K562 (cell line): ENCODE results near the gene CCDC85B. TPM values are rescaled to one million over a fixed set of nuclear protein-coding genes. Genes with fewer than 3 reads are reported as not detected.

ENCODE experiments used
- E2F3 ChIP-seq: fragments of 250-450 bp; sonication (Bioruptor Pico); IDR thresholded peaks from 2 replicates; pipeline ENCODE4 v1.4.0; 2020; ENCODE audit warnings: mild to moderate bottlenecking
- ESRRA ChIP-seq: fragments of 450-650 bp; IDR thresholded peaks from 2 replicates; pipeline ENCODE4 v1.6.1; 2014; ENCODE audit warnings: low read depth, mild to moderate bottlenecking, moderate library complexity, borderline replicate concordance
- NFE2L1 ChIP-seq: fragments of 450-650 bp; IDR thresholded peaks from 2 replicates; pipeline ENCODE4 v1.6.1; 2016; ENCODE audit warnings: missing genetic modification characterization, low read depth, mild to moderate bottlenecking, missing compliant biosample characterization, moderate library complexity, borderline replicate concordance
- PHTF2 ChIP-seq: fragments of 250-450 bp; sonication (Bioruptor Pico); IDR thresholded peaks from 2 replicates; pipeline ENCODE4 v1.5.0; 2021; ENCODE audit warnings: mild to moderate bottlenecking
- TEAD4 ChIP-seq, 2 experiments: sonication (generic) in 1 of 2; formaldehyde crosslinking in 1 of 2; IDR thresholded peaks; 2 replicates each; pipeline versions ENCODE4 v1.6.1 to v1.8.0; 2012 to 2022; ENCODE audit warnings: borderline replicate concordance in 1 of 2, inconsistent platforms in 1 of 2, low read length in 1 of 2, mild to moderate bottlenecking in 1 of 2, missing genetic modification reagents in 1 of 2
- XRCC4 ChIP-seq: IDR thresholded peaks from one replicate; pipeline ENCODE4 v1.6.1; 2011; ENCODE audit not compliant: insufficient read depth, insufficient read length; ENCODE audit errors: extremely low read depth
- ZBTB1 ChIP-seq: sonication (generic); formaldehyde crosslinking; IDR thresholded peaks from 2 replicates; pipeline ENCODE4 v1.8.1; 2023; ENCODE audit warnings: missing genetic modification reagents, low read depth, mild to moderate bottlenecking, borderline replicate concordance
- ZNF263 ChIP-seq: sonication (generic); formaldehyde crosslinking; IDR thresholded peaks from 2 replicates; pipeline ENCODE4 v1.8.0; 2022; ENCODE audit warnings: mild to moderate bottlenecking, missing genetic modification reagents, borderline replicate concordance
- ZNF589 ChIP-seq: fragments of 200-800 bp; sonication (Bioruptor generic); IDR thresholded peaks from 2 replicates; pipeline ENCODE4 v1.6.1; 2016; ENCODE audit warnings: low read depth, missing genetic modification characterization, missing compliant biosample characterization
- polyA plus RNA-seq, 8 experiments: library from polyadenylated mRNA; depleted of rRNA in 4 of 8; stranded (reverse) in 5 of 8; unstranded in 3 of 8; fragments of >200 nt; fragmentation: Nextera tagmentation in 2 of 8; fragmentation: Illumina TruSeq in 1 of 8; extraction: Ambion mirVana in 2 of 8; extraction: Trizol in 1 of 8; gene quantifications; 2 replicates each; pipeline versions ENCODE4 v1.2.1 to v1.2.3, GENCODE V29; 2011 to 2014; ENCODE audit warnings: inconsistent platforms in 1 of 8, missing spikeins in 1 of 8
- total RNA-seq, 7 experiments: library from RNA; depleted of rRNA in 6 of 7; stranded (reverse); fragments of >200 nt in 6 of 7; fragmentation: Illumina TruSeq in 2 of 7; extraction: Trizol in 2 of 7; gene quantifications; 2 replicates each; pipeline versions ENCODE4 v1.2.1 to v1.2.3, GENCODE V29; 2011 to 2021; ENCODE audit warnings: low replicate concordance in 1 of 7
- TF ChIP-seq, protein P1 (sequence below): fragments of 250-450 bp; sonication (Bioruptor Pico); IDR thresholded peaks from 2 replicates; pipeline ENCODE4 v1.4.0; 2020
- TF ChIP-seq, protein P2 (sequence below): fragments of 250-450 bp; sonication (Bioruptor Pico); IDR thresholded peaks from 2 replicates; pipeline ENCODE4 v1.5.1; 2021; ENCODE audit warnings: mild to moderate bottlenecking
- TF ChIP-seq, protein P3 (sequence below): sonication (generic); formaldehyde crosslinking; IDR thresholded peaks from 2 replicates; pipeline ENCODE4 v1.8.0; 2022; ENCODE audit warnings: missing genetic modification reagents, mild to moderate bottlenecking, moderate library complexity, borderline replicate concordance
- TF ChIP-seq, protein P4 (sequence below), 2 experiments: fragments of 450-650 bp; IDR thresholded peaks; 2 replicates each; pipeline ENCODE4 v1.6.1; 2016
- TF ChIP-seq, protein P5 (sequence below): sonication (generic); formaldehyde crosslinking; IDR thresholded peaks from 2 replicates; pipeline ENCODE4 v1.8.1; 2023; ENCODE audit warnings: mild to moderate bottlenecking, missing genetic modification reagents

CCDC85B gene
- total and polyA plus RNA-seq, 9 of the 15 experiments (the other 6 are each of a cell fraction or from before 2014, with no cell fraction given): 0.14 to 138 (median 6.2) TPM

DNA sequence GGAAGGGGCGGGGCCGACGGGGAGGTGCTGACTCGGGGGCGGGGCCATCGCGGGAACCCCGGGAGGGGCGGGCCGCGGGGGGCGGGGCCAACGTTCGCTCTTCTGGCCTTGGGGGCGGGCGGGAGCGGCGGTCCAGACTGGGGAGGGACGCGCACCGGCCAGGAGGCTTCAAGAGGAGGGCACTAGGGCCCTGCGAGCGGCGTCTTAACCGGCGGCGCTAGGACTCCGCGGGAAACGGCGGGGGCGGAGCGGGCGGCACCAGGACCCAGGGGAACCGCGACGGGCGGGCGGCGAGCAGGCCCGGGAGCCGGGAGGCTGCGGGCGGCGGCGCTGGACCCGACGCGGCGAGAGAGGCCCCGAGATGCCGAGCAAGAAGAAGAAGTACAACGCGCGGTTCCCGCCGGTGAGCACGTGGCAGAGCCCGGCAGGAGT is 28.7 kb downstream of the CCDC85B start, which contains the start of gene DRAP1 (continued):
- TF ChIP-seq, protein P1, sequence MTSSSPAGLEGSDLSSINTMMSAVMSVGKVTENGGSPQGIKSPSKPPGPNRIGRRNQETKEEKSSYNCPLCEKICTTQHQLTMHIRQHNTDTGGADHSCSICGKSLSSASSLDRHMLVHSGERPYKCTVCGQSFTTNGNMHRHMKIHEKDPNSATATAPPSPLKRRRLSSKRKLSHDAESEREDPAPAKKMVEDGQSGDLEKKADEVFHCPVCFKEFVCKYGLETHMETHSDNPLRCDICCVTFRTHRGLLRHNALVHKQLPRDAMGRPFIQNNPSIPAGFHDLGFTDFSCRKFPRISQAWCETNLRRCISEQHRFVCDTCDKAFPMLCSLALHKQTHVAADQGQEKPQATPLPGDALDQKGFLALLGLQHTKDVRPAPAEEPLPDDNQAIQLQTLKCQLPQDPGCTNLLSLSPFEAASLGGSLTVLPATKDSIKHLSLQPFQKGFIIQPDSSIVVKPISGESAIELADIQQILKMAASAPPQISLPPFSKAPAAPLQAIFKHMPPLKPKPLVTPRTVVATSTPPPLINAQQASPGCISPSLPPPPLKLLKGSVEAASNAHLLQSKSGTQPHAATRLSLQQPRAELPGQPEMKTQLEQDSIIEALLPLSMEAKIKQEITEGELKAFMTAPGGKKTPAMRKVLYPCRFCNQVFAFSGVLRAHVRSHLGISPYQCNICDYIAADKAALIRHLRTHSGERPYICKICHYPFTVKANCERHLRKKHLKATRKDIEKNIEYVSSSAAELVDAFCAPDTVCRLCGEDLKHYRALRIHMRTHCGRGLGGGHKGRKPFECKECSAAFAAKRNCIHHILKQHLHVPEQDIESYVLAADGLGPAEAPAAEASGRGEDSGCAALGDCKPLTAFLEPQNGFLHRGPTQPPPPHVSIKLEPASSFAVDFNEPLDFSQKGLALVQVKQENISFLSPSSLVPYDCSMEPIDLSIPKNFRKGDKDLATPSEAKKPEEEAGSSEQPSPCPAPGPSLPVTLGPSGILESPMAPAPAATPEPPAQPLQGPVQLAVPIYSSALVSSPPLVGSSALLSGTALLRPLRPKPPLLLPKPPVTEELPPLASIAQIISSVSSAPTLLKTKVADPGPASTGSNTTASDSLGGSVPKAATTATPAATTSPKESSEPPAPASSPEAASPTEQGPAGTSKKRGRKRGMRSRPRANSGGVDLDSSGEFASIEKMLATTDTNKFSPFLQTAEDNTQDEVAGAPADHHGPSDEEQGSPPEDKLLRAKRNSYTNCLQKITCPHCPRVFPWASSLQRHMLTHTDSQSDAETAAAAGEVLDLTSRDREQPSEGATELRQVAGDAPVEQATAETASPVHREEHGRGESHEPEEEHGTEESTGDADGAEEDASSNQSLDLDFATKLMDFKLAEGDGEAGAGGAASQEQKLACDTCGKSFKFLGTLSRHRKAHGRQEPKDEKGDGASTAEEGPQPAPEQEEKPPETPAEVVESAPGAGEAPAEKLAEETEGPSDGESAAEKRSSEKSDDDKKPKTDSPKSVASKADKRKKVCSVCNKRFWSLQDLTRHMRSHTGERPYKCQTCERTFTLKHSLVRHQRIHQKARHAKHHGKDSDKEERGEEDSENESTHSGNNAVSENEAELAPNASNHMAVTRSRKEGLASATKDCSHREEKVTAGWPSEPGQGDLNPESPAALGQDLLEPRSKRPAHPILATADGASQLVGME: peak; percentile 71
- TF ChIP-seq, protein P2, sequence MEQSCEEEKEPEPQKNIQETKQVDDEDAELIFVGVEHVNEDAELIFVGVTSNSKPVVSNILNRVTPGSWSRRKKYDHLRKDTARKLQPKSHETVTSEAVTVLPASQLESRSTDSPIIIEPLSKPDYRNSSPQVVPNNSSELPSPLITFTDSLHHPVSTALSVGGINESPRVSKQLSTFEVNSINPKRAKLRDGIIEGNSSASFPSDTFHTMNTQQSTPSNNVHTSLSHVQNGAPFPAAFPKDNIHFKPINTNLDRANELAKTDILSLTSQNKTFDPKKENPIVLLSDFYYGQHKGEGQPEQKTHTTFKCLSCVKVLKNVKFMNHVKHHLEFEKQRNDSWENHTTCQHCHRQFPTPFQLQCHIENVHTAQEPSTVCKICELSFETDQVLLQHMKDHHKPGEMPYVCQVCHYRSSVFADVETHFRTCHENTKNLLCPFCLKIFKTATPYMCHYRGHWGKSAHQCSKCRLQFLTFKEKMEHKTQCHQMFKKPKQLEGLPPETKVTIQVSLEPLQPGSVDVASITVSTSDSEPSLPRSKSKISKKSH: no peak
- TF ChIP-seq ZBTB1 (CRISPR knock-in tag) (peak; percentile 64; the same call in 1 of the 2 replicates), PHTF2 (CRISPR knock-in tag) (no peak), ZNF589 (CRISPR knock-in tag) (peak; percentile 57; the same call in 1 of the 2 replicates), ESRRA (peak; percentile 88; the same call in 1 of the 2 replicates), XRCC4 (no peak), NFE2L1 (tag) (no peak), TEAD4 (IDR thresholded peaks at IDR 0.05; ENCODE audit: low read length) (peak; percentile 51), TEAD4 (CRISPR knock-in tag; IDR thresholded peaks at IDR 0.05; ENCODE audit: borderline replicate concordance) (no peak), E2F3 (CRISPR knock-in tag) (peak; percentile 84), ZNF263 (CRISPR knock-in tag) (peak; percentile 43; the same call in 1 of the 2 replicates)
- TF ChIP-seq, protein P3, sequence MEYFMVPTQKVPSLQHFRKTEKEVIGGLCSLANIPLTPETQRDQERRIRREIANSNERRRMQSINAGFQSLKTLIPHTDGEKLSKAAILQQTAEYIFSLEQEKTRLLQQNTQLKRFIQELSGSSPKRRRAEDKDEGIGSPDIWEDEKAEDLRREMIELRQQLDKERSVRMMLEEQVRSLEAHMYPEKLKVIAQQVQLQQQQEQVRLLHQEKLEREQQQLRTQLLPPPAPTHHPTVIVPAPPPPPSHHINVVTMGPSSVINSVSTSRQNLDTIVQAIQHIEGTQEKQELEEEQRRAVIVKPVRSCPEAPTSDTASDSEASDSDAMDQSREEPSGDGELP (CRISPR knock-in tag): peak; percentile 80
- TF ChIP-seq, protein P4, sequence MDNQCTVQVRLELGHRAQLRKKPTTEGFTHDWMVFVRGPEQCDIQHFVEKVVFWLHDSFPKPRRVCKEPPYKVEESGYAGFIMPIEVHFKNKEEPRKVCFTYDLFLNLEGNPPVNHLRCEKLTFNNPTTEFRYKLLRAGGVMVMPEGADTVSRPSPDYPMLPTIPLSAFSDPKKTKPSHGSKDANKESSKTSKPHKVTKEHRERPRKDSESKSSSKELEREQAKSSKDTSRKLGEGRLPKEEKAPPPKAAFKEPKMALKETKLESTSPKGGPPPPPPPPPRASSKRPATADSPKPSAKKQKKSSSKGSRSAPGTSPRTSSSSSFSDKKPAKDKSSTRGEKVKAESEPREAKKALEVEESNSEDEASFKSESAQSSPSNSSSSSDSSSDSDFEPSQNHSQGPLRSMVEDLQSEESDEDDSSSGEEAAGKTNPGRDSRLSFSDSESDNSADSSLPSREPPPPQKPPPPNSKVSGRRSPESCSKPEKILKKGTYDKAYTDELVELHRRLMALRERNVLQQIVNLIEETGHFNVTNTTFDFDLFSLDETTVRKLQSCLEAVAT (IDR thresholded peaks at IDR 0.05): peak; percentile 46 to 99; a peak in 2 of 4 replicates
- TF ChIP-seq, protein P5, sequence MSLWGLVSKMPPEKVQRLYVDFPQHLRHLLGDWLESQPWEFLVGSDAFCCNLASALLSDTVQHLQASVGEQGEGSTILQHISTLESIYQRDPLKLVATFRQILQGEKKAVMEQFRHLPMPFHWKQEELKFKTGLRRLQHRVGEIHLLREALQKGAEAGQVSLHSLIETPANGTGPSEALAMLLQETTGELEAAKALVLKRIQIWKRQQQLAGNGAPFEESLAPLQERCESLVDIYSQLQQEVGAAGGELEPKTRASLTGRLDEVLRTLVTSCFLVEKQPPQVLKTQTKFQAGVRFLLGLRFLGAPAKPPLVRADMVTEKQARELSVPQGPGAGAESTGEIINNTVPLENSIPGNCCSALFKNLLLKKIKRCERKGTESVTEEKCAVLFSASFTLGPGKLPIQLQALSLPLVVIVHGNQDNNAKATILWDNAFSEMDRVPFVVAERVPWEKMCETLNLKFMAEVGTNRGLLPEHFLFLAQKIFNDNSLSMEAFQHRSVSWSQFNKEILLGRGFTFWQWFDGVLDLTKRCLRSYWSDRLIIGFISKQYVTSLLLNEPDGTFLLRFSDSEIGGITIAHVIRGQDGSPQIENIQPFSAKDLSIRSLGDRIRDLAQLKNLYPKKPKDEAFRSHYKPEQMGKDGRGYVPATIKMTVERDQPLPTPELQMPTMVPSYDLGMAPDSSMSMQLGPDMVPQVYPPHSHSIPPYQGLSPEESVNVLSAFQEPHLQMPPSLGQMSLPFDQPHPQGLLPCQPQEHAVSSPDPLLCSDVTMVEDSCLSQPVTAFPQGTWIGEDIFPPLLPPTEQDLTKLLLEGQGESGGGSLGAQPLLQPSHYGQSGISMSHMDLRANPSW (CRISPR knock-in tag): no peak
